GM18873 (cell line): ENCODE data around the gene DUS1L.

Experiments used
- ATAC-seq: cut with Tn5 transposase; IDR thresholded peaks from one replicate; pipeline ENCODE4 v1.9.1; 2021; ENCODE audit warnings: mild to moderate bottlenecking, moderate library complexity, moderate number of reproducible peaks; ENCODE audit not compliant: unreplicated experiment, low FRiP score

Gene DUS1L

GRCh38 chr17:82016061-82016874 lies 49.3 kb downstream of the DUS1L start:
- ATAC-seq = no peak

GRCh38 chr17:82015311-82015971 lies 50.2 kb downstream of the DUS1L start:
- no peak for ATAC-seq

GRCh38 chr17:82014971-82015310 lies 50.7 kb downstream of the DUS1L start:
- no peak for ATAC-seq

GRCh38 chr17:82014432-82014831 lies 51.2 kb downstream of the DUS1L start:
- ATAC-seq = no peak

- ATAC-seq = no peak
These were observed 51.8 kb downstream of the DUS1L start for GRCh38 chr17:82013772-82014321.

GRCh38 chr17:82013341-82013740 lies 52.3 kb downstream of the DUS1L start:
- no peak for ATAC-seq

GRCh38 chr17:82012640-82013295 lies 52.8 kb downstream of the DUS1L start:
- no peak for ATAC-seq

- ATAC-seq = no peak
These were observed 53.4 kb downstream of the DUS1L start for GRCh38 chr17:82012261-82012639.

GRCh38 chr17:82011617-82012187 lies 53.9 kb downstream of the DUS1L start:
- no peak for ATAC-seq

GRCh38 chr17:82010575-82011525 lies 54.8 kb downstream of the DUS1L start:
- no peak for ATAC-seq

- ATAC-seq = no peak
These were observed 56.2 kb downstream of the DUS1L start for GRCh38 chr17:82009413-82009812.

- no peak for ATAC-seq
These were observed 56.6 kb downstream of the DUS1L start for GRCh38 chr17:82008941-82009405.

GRCh38 chr17:82008258-82008940 lies 57.2 kb downstream of the DUS1L start:
- ATAC-seq = no peak
